HG02642 (cell line): ENCODE measurements around the gene TUBA1B.

Source experiments
- ATAC-seq: cut with Tn5 transposase; IDR thresholded peaks from one replicate; pipeline ENCODE4 v1.9.1; 2021; ENCODE audit warnings: mild to moderate bottlenecking; ENCODE audit not compliant: unreplicated experiment, poor library complexity

The TUBA1B gene

DNA sequence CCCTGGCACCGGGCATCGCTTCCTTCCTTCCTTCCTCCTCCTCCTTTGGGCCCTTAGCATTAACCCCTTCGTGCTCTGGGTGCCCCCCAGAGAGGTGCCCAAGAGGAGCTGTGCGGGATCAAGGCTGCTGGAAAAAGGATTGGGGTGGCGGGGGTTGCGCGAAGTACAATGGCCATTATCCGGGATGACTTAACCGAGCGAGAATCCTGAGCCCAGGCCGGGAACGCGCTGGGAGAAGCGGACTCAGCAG lies 39.4 kb downstream of the TUBA1B start:
- ATAC-seq: no peak

DNA sequence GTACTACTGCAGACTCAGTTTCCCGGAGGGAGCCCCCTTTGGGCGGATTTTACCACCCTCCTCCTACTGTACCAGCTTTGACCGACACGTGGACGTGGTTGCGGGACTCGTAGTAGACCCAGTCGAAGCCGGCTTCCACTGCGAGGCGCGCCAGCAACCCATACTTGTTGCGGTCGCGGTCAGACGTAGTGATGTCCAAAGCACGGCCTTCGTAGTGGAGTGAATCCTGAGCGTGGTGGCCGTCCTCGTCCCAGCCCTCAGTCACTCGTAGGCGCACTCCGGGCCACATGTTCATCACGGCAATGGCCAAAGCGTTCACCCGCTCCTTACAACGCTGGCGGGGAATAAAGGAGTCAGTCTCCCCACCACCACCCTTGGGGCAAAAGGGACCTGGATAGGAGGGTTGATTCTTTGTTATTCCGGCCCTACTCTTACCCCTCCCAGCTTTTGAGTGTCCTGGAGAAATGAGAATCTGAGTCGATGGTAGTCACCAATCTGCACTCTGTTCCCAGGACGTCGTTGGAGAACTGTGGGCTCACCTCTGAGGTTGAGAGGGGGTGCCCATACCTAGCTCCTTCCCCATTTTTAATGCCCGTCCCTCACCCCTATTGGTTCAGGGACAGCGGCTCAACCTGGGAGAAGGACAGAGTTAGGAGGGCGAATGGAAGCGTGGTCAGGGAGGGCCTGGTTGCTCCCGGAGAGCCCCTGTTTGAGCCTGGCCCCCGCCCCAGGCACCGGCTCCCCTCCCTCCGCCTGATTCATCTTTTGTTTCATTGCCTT lies 39.9 kb downstream of the TUBA1B start:
- no peak for ATAC-seq

DNA sequence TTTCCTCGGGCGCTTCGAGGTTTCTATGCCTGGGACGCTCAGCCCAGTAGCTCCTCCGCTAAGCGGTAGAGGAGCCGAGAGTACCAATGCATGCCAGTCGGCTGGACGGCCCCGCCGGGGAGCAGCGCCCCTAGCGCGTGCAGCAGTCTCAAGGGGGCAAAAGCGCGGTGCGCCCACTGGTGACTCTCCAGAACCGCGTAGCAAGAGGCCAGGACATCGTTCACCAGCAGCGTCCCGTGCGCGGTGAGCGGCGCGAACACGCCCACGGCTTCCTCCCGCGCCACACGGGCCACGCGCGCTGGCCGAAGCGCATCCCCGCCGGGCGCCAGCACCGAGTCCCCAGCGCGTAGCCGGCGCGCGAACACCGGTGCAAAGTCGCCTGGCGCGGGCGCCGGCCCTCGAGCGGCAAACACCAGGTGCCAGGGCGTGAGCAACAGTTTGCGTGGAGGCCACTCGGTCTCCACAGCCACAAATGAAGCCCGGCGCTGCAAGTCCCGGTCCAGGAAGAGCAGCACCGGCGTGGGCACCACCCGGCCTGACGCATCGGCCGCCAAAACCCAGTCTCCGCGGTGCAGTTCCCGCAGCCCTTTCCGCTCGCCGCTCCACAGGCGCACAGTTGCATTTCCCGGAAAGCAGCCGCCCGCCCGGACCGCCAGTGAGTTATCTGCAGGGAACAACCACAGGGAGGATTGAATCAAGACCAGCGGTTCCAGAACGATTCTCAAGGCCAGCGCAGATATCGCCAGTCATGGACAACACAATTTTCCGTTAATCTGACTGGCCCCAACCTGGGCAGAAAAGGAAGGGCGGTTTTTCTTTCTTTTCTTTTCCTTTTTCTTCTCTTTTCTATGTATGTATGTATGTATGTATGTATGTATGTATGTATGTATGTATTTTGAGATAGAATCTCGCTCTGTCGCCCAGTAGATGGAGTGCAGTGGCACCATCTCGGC lies 41.1 kb downstream of the TUBA1B start:
- ATAC-seq: no peak

DNA sequence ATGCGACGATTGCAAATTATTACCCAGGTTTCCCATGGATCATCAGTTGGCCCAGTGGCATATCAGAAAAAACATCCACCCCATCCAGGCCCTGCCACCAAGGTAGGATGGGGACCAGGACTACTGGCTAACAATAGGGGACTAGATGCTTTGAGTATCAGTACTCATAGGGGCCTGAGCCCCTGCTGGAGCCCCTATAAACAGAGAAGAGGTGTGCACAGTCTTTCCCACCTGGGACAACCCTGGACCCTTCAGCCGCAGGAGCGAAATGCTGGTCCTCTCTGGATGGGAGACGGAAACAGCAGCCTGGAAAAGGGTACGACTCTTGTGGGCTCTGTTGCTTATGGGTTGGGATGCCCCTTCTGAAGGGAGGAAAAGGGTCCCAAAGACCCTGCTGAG lies 42.3 kb downstream of the TUBA1B start:
- no peak for ATAC-seq

DNA sequence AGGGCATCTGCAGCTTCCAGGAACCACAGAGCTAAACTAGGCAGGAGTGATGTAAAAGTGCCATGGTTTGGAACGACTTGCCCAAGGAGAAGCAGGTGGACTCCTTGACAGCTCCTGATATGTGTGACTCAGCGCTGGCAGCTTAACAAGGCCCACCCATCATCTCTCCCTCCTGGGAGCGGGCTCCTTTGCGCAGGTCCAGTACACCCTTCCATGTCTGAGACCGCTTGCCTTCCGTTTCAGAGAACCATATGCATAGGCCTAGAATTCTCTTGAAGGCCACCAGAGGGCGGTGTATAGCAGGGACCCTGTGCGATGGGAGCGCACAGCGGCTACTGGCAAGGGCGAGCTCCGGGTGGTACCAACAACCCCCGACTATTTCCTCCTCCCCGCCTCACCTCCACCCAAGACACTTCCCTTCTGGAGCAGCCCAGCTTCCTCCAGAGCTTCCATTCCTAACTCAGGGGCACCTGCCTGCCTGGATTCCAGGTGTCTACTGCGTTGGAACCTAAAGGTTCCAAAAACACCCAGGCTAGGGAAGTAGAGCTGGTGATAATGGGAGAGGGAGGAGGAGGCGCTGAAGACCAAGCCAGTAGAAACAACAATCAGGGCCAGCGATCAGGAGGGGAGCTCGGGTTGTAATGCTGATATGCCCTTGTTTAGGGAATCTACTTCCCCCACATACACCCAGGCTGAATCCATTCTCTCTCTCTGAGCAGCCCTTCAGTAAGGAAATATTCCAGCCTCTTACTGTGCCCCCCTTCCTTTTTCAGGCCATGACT lies 42.9 kb downstream of the TUBA1B start:
- ATAC-seq: peak; percentile 83

DNA sequence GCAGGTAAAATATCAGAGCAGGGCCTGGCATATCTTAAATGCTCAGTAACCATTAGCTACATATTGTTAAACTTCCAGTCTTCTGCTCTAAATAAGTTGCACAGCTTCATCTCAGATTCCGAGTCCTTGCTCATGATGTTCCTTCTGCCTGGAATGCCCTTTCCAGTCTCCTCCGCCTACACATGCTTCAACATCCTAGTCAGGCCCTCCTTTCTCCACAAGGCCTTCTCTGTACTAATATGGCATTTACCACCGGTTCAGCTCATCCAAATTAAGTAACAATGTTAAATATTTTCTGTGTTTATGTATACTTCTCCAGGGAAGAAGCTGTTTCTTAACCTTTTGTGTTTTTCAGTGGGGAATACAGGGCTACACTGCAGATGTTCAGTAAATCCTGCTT lies 45.1 kb downstream of the TUBA1B start:
- ATAC-seq: no peak

DNA sequence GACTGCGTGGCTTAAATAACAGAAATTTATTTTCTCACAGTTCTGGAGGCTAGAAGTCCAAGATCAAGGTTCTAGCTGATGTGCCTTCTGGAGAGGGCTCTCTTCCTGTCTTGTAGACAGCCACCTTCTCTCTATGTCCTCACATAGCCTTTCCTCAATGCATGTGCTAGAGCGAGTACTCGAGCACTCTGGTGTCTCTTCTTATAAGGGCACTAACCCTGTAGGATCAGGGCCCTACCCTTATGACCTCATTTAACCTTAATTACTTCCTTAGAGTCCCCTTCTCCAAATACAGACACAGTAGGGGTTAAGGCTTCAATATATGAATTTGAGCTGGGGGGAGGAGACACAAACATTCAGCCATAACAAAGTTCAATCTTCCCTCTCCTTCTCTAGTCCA lies 46.8 kb downstream of the TUBA1B start:
- no peak for ATAC-seq

DNA sequence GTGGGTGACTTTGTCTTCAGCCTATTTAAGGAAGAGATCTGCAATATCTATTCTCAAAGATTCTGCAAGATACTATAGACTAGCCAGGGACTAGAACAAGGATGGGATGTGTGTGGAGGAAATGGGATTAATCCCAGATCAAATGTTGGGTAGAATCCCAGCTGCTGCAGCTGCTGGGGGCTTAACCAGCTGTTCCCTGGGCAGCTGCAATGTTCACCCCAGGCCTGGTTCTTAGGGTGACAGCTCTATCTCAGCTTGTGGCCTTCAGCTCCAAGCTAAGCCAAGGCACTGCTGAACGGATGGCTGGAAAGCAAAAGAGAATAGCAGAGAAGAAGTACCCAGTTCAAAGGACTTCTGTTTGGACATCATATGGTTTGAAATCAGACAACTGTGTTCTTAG lies 51.4 kb downstream of the TUBA1B start:
- no peak for ATAC-seq
